GM18499 (cell line): ENCODE measurements around the gene ARHGAP24.

Source experiments
- ATAC-seq: cut with Tn5 transposase; IDR thresholded peaks from one replicate; pipeline ENCODE4 v1.9.1; 2021; ENCODE audit warnings: moderate number of reproducible peaks; ENCODE audit not compliant: insufficient read depth, unreplicated experiment

The ARHGAP24 gene

DNA sequence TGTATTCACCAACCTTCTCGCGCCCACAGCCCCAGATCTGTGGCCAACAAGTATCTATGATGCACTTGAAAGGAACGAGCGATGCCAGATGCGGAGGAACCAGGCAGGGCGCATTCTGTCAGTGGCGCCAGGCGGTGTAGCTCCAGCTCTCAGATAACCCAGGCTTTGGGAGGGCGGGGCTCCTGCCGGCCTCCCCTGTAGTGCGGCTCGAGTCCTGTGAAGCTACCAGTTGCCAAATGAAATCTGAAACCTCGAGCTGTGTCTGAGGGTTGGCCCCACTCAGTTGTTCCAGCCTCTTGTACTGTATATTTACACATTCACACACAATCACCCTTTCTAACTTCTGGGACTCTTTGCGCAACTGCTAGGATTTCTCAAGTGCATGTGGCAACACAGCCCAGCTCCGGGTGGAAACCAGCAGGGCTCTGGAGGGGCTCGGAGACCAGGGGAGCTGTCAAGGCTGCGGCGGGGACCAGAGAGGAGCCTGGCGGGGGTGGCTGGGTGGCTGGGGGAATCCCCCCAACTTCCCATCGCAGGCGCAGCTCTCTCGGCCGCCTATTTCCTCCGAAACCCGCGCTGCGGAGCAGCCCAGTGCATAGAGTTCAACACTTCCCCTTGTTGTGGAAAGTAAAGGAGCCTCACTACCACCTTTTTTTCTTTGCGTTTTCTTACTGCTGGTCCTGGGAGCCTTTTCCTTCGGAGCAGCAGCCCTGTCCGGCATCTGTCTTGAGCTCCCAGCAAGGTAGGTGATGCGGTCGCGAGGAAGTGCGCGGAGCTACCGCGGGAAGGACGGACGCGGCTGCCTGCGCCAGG lies at the start of gene ARHGAP24:
Gene ARHGAP24, plus strand, starts transcription at position 333 of the 813 bp plus-strand sequence.
- peak; percentile 72 for ATAC-seq

DNA sequence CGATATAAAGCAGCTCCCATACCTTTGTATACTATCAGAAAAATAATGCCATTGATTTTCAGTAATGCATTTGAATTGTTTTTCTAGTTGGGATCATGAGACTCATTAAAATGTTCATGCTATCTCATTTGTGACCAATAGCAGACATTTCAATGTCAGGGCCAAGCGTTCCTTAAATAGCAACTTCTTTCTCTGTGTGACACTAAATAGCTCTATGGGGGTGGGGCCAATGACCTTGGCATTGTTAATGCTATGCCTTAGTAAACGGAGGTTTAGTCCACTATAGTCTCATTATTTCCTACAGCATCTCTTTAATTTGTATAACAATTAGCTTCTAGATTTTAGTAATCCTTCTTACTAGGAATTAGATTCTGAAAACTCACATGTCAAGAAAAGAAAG lies 48.6 kb upstream of the ARHGAP24 start:
- ATAC-seq = no peak

DNA sequence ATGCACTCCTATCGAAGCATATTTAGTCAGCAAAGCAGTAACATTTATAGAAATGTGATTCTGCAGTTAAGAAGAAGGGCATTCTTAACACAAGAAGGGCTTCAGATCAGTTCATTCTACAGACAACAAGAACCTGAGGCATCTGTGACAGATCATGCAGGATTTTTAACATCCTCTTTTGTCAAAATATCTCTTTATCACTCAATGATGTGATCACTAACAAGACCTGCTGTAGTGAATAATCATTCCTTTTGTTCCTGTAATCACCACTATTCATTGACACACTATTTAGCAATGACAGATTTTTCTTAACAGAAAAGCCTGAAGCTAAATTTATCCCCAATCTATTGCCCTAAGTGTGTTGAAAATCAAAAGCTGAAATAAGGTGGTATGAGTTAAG lies 47.8 kb upstream of the ARHGAP24 start:
- ATAC-seq = no peak

DNA sequence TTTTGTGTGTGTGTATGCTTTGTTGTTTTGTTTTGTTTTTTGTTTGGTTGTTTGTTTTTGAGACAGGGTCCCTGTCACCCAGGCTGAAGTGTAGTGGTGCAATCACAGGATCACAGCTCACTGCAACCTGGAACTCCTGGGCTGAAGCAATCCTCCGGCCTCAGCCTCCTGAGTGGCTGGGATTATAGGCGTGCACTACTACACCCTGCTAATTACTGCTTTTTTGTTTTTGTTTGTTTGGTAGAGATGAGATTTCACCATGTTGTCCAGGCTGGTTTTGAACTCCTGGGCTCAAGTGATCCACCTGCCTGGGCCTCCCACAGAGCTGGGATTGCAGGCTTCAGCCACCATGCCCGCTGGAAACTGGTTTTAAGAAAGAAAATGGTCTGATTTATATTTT lies 44.7 kb upstream of the ARHGAP24 start:
- ATAC-seq = no peak

DNA sequence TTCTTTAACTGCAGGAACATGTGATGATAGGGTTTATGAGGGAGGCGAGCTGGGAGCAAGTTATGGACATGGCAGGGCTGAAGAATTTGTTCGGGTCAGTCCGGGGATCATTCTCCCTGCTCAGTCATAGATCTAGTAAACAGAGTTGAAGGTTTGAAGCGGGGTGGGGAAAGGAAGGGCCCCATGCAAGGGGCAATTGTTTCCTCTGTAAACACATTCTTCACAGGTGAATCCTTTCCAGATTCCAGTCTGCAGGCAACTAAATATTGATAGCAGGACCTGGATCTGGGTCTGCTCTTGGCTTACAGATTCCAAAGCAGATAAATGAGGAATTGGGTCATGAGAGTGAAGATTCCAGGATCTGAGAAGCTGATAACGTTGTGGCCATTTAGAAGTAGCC lies 44.3 kb upstream of the ARHGAP24 start:
- no peak for ATAC-seq

DNA sequence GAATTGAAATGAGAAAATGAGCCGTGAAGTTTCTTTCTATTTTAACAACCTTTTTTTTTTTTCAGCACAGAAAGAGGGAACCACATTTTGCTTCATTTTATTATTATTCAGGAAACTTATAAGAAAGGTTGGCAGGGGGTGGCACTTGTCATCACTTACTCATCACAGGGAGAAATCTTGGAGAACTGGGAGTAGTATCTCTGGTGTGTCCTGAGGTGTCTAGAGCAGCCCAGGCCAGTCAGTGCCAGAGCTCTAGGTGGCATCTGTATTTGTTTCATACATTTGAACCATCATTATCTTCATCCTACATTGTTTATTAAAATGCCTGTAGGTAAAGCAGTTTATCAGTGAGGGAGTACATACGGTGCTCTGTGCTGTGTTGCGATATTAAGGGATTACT lies 43.8 kb upstream of the ARHGAP24 start:
- ATAC-seq = no peak

DNA sequence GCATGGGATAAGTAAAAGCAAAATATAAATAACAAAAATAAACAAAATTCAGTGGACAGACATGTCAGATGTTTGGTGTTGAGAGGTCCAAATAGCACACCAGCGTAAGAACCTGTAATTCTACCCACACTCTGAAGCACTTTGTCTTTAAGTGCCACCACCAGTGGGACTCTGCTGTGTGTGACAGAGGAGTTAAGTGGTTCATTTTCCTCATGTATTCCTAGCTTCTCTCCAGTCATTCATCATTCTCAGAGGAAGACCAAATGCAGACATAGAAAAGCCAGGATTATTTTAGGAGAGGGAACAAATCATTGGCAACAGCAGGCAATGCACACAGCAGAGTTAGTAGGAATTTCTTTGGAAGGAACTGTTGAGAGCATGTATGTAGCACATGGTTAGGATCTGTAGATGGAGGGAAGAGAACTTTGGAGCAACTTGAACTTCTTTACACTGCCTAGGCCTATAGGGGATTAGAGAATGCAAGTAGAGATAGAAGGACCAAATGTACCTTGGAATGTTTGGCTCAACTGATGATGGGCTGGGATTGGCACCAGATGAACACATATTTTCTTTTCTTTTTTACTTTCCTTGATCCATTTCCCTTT lies 43.0 kb upstream of the ARHGAP24 start:
- ATAC-seq = no peak

DNA sequence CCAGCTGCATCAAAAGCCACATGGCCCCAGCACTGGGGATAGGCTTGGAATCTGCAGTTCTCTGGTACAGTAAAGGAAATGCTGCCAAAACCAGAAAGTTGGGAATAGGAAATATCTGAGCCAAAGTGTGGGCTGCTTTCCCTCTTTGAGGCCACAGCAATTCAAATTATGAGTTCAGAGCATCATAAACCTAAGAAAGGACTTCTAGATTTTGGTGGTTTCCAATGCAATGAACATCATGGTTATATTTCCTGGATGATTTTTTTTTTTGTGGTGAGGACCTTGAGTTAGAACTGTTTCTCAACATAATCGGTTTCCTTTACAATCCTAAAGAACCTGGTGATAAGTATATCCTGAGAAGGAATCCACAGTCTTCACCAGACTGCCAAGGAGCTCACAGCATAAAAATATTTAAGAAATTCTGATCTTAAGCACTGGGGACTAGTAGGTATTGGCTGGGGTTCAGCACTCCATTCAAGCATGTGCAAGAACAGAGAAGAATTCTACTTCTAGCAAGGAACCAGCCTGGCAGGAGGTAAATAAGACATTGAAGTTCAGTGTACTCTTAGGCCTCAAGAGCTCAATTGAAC lies 29.8 kb upstream of the ARHGAP24 start:
- no peak for ATAC-seq

DNA sequence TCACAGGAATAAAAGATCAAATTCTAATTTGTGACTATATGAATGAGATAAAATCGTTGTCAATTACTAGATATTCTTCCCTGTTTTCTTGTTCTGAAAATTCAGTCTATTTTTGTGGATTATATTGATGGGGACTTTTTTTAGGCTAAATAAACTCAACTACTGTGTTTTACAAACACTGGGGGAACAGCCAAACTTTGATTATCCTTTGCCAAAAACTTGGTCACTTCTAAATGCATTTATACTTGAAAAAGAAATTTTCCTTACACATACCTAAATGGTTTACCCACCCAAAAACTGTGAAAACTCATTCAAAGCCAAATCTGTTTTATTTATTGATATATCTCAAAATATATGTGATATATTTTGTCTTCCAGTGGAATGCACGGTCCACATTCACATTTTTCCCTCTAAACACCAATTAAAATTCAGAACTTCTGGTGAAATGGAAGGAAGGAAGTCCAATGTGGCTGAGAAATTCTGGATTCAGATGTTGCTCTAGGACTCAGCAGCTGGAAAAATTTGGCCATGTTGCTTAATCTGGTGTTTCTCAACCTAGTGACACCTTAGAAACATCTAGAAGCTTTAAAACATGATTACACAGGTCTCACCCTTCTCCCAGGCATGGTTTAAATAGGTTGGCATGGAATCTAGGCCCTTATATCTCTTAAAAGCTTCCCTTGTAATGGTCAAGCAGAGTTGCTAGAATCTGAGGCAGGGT lies 28.6 kb upstream of the ARHGAP24 start:
- no peak for ATAC-seq

DNA sequence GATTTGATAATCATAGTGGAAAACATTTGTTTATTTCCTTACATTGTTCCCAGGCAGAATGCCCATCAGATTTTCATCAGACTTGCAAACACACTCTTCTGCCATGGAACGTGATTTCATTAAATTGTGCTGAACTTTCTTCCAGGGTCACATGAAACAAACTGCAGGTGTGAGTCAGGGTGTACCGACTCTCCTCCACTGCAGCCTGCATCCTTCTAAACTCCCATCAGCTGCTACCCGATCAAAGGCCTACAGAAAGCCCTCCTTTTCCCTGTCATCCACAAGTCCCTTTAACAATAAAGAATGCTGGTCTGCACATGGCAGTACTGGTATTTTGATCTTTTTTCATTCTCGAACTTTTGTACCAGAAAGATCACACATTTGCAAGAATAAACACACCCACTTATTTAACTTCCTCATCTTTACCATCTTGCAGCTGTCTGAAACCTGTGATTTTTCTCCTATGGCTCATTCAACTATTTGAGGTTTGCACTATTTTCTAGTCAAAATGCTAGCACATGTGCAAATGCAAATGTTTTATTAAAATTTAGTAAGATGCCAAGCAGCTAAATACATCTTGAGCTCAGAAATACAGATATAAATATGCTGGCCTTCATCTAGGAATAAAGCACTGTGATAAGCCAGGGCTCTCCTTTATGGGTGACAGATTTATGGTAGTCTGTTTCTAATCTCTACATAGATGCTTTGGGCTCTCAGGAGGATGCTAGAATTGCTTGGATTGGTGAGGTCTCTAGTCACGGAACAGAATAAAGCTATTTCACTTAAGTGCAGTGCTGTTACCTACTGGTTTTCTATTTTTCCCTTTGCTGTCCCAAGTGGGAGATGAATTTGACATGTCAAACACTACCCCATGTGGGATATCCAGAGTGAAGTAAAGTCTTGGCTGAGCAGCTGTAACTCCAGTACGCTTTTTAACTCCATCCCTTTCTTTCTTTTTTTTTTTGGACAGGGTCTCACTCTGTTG lies 25.8 kb upstream of the ARHGAP24 start:
- ATAC-seq = no peak

DNA sequence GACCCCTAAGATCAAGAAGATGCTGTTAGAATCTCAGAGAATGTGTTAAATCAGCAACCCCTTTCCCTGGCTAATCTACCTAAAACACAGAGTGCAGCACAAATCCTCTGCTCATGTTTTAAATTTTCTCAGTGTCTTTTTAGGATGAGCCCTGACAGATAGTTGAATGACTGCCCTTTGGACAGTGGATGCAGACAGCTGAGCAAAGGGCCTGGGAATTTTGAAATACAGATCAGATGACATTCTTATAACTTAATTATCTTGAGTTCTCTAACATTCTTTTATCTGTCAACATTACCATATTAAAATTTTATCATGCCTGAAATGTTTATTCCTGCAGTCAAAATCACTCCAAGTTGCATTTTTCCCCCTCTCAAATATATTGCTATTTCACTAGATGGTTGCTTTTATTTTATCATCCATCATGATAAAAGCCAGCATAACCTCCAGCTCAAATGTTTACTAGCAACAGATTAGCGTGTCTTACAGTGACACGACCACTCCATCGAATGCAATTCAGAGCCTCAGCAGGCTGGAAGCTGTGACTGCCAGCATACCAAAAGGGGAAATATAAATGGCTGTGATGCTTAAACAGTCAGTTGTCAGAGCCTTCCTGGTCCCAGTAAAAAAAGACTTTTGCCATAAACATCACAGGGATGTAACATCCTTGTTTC lies 22.8 kb upstream of the ARHGAP24 start:
- ATAC-seq = no peak

DNA sequence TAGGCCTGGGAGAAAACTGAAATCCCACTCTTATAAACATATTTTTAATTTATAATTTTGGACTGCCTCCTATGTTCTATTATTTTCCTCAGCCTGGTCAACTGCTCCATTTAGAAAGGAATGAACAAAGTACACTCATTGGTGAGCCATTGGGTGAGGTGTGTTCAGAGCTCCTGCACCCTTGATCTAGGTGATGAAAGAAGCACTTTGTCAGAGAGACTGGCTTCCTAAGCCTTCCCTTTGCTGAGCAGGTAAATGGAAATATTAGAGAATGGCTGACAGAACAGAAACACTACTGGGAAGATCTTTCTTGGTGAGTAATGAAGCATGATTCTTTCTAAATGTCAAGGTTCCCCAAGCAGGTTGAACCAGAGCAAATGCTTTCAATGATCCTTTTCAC lies 19.0 kb upstream of the ARHGAP24 start:
- no peak for ATAC-seq

DNA sequence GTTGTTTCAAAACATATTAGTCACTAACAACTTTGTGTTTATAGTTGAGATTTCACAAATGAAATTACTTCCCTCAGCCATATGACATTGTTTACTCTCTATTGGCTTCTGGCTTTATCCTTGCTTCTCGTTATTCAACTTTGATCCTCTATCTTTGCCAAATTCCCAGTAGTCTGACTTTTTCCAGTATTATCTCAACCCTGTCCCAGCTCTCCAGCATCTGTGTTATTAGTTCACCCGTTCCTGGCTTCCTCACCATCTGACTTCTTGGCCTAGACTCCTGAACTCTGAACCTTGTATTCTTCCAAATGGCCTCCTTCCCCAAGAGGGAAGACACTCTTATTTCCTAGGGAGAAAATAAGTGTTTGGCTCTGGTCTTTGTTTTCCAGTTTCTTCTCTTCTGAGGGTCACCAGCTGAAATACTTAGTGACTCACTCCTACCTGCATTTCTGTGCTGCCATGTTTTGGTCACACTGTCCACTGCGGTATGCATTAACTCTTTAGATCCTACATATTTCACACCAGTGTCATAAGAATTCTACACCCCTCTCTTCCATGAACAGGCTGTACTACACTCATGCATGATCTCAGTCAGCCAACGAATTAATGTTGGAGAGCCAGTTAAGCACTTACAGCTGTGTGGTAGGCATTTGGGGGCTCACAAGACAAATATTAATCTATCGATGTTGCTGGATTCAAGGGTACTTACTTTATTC lies 17.0 kb upstream of the ARHGAP24 start:
- no peak for ATAC-seq

DNA sequence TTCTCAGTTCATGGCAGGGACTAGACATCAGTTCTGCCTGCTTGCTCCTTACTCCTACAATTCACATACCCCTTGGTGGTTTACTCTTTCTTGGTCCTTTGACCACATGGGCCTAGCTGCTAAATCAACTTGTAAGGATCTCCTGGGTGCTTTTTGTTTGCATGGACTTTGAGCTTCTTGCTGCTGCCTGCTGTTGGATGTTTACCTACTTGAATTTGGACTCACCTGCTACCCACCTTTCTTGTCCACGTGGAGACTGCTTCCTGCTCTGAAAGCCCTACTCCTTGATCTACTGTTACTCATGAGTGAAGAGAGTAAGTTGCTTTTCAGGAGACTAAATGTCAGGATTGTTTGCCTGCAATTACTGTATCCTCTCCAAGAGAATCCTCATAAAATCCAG lies 15.2 kb upstream of the ARHGAP24 start:
- no peak for ATAC-seq

DNA sequence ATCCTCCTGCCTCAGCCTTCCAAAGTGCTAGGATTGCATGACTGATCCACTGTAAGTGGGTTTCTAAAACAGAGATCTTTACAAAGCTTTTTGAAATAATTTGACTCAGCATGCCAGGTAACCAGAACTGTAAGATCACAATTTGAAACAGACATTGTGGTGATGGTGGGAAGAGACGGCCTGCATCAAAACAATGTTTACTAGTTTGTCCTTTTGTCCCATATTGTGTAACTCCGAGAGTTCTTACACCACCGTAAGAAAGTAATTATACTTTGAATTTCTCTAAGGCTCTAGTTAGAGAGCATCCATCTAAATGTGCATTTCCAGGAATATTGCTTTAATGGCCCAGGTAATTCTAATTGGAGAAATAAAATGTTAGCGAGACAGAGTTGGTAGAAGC lies 594 bp upstream of the ARHGAP24 start:
- no peak for ATAC-seq

DNA sequence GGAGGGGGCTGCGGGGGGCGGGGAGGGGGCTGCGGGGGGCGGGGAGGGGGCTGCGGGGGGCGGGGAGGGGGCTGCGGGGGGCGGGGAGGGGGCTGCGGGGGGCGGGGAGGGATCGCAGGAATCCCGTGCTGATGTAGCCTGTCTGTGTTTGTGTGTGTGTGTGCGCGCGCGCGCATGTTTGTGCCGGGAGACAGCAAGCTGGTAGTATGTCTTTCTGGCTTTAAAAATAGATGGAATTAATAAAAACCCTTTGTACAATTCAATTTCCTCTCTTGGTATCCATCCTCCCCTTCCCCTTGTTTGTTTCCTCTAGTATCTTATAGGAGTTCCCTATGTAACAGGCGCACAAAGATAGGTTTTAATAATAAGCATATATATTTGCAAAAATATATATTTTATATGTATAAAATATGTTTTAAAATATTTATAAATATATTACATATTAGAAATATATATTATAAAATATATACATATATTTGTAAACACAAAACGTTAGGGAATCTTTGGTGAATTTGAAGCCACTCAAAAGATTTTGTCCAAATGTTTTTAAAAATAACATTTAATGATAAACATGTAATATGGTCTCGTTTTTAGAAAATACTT lies 782 bp downstream of the ARHGAP24 start:
- ATAC-seq = no peak

DNA sequence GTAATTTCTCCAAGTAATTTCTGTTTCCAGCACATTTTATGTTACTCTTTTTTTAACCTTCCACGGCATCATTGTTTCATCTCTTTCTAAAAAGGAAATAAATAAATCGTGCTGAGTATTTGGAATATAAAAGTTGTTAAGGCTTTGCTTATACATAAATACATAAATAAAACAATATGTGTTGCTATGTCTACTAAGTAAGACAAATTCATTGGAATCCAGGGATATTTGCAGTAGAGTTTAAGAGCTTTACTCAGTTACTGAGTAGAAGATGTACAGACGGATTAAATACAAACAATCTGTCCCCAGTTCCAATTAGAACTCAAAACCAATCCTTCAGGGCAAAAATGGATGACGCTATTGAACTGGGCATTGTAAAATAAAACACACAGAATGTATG lies 1.4 kb downstream of the ARHGAP24 start:
- ATAC-seq = no peak

DNA sequence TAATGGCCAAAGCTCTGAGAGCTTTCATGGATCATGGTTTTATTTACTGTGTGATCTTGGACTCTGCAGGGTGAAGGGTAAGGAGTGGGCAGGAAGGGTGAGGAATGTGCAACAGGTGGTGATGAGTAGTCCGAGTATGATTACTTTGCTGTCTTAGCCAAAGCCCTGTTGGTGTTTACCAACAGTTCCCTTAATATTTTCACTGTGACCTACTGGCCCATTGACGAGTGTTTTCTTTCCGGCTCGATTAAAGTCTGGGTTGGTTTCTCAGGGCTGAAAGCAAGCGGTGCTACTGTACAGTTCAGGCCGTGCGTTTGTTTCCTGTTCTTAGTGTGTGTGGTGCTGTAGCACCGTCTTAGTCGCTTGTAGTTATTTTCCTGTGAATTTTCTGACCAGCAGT lies 2.6 kb downstream of the ARHGAP24 start:
- no peak for ATAC-seq
